Mesenchymal stem cell (in vitro differentiated cells and primary cell): ENCODE data around the gene KLHL29.
A peak's percentile ranks its signal among the peaks of the same experiment; 100 is the strongest.

Source experiments
- DNase-seq: peaks from one replicate; pipeline ENCODE4 v3.0.0-alpha.2; 2013
- H2AFZ ChIP-seq: one replicate; pipeline ENCODE4 v1.6.1; 2013; ENCODE audit warnings: low read depth, mild to moderate bottlenecking, control low read depth, inconsistent platforms, low read length, moderate library complexity
- H2AK5ac ChIP-seq: 2 replicates; pipeline ENCODE4 v1.6.1; 2013; ENCODE audit warnings: low read length, moderate library complexity, mild to moderate bottlenecking, inconsistent platforms; ENCODE audit not compliant: severe bottlenecking
- H2BK120ac ChIP-seq: one replicate; pipeline ENCODE4 v1.6.1; 2013; ENCODE audit warnings: low read depth, mild to moderate bottlenecking, inconsistent platforms, low read length, moderate library complexity
- H2BK12ac ChIP-seq, 2 experiments: one replicate each; pipeline ENCODE4 v1.6.1; 2013; ENCODE audit warnings: inconsistent platforms in 2 of 2, low read length in 2 of 2, mild to moderate bottlenecking in 2 of 2, moderate library complexity in 2 of 2, control low read depth in 1 of 2
- H2BK15ac ChIP-seq: one replicate; pipeline ENCODE4 v1.6.1; 2013; ENCODE audit warnings: mild to moderate bottlenecking, low read depth, inconsistent platforms; ENCODE audit not compliant: poor library complexity, severe bottlenecking
- H2BK5ac ChIP-seq: 2 replicates; pipeline ENCODE4 v1.6.1; 2013; ENCODE audit warnings: low read depth, mild to moderate bottlenecking, low read length, control low read depth, inconsistent platforms; ENCODE audit not compliant: poor library complexity, severe bottlenecking
- H3K14ac ChIP-seq, 2 experiments: one replicate each; pipeline ENCODE4 v1.6.1; 2013; ENCODE audit warnings: inconsistent platforms in 2 of 2, low read length in 2 of 2, control low read depth in 1 of 2, mild to moderate bottlenecking in 1 of 2, moderate library complexity in 1 of 2
- H3K18ac ChIP-seq, 2 experiments: one replicate each; pipeline ENCODE4 v1.6.1; 2013; ENCODE audit warnings: inconsistent platforms in 2 of 2, low read length in 2 of 2, control low read depth in 1 of 2, low read depth in 1 of 2, mild to moderate bottlenecking in 1 of 2
- H3K23ac ChIP-seq, 2 experiments: one replicate each; pipeline ENCODE4 v1.6.1; 2013; ENCODE audit warnings: inconsistent platforms in 2 of 2, low read length in 2 of 2, mild to moderate bottlenecking in 2 of 2, moderate library complexity in 2 of 2, control low read depth in 1 of 2
- H3K27ac ChIP-seq: 2 replicates; pipeline ENCODE4 v1.5.1; 2013; ENCODE audit warnings: mild to moderate bottlenecking, moderate library complexity, low read length, control low read depth, inconsistent platforms; ENCODE audit not compliant: poor library complexity, severe bottlenecking
- H3K27me3 ChIP-seq, 2 experiments: 2 replicates each; pipeline versions ENCODE4 v1.6.1 to v1.7.0; 2013; ENCODE audit warnings: low read length in 2 of 2, mild to moderate bottlenecking in 2 of 2, moderate library complexity in 2 of 2, control low read depth in 1 of 2, inconsistent platforms in 1 of 2; ENCODE audit not compliant: control insufficient read depth in 1 of 2, insufficient read depth in 1 of 2
- H3K36me3 ChIP-seq, 2 experiments: 2 replicates each; pipeline versions ENCODE4 v1.6.1 to v1.7.0; 2013; ENCODE audit warnings: low read length in 2 of 2, control low read depth in 1 of 2, inconsistent platforms in 1 of 2, low read depth in 1 of 2, mild to moderate bottlenecking in 1 of 2; ENCODE audit not compliant: insufficient read depth in 2 of 2, control insufficient read depth in 1 of 2
- H3K4ac ChIP-seq, 2 experiments: one replicate each; pipeline ENCODE4 v1.6.1; 2013; ENCODE audit warnings: inconsistent platforms in 2 of 2, low read length in 2 of 2, mild to moderate bottlenecking in 2 of 2, moderate library complexity in 2 of 2, control low read depth in 1 of 2, low read depth in 1 of 2
- H3K4me1 ChIP-seq: 2 replicates; pipeline ENCODE4 v1.6.1; 2013; ENCODE audit warnings: low read depth, low read length, control low read depth; ENCODE audit not compliant: control insufficient read depth, insufficient read depth
- H3K4me2 ChIP-seq: 2 replicates; pipeline ENCODE4 v1.6.1; 2013; ENCODE audit warnings: low read length, mild to moderate bottlenecking, inconsistent platforms; ENCODE audit not compliant: poor library complexity, severe bottlenecking
- H3K4me3 ChIP-seq, 2 experiments: 2 replicates each; pipeline versions ENCODE4 v1.5.1 to v1.7.0; 2013; ENCODE audit warnings: low read length in 2 of 2, mild to moderate bottlenecking in 2 of 2, control low read depth in 1 of 2, low read depth in 1 of 2; ENCODE audit not compliant: insufficient read depth in 1 of 2
- H3K79me1 ChIP-seq: replicated peaks from 2 replicates; pipeline ENCODE4 v1.6.1; 2013; ENCODE audit warnings: mild to moderate bottlenecking, control low read depth, low read length, inconsistent platforms; ENCODE audit not compliant: poor library complexity, severe bottlenecking
- H3K9ac ChIP-seq: 2 replicates; pipeline ENCODE4 v1.7.0; 2013; ENCODE audit warnings: mild to moderate bottlenecking, low read length, moderate library complexity
- H3K9me3 ChIP-seq: 2 replicates; pipeline ENCODE4 v1.7.0; 2013; ENCODE audit warnings: mild to moderate bottlenecking, low read length; ENCODE audit not compliant: control insufficient read depth
- H4K8ac ChIP-seq: one replicate; pipeline ENCODE4 v1.6.1; 2013; ENCODE audit warnings: inconsistent platforms, mild to moderate bottlenecking, low read length, moderate library complexity
- H4K91ac ChIP-seq: one replicate; pipeline ENCODE4 v1.6.1; 2013; ENCODE audit warnings: mild to moderate bottlenecking, low read length, inconsistent platforms
- WGBS: methylation state at CpG from one replicate; pipeline ENCODE4 v1.1.7; 2013; ENCODE audit warnings: mixed read lengths; 5-methylcytosine and 5-hydroxymethylcytosine counted together

KLHL29 gene

GRCh38 chr2:23376972-23377371 lies 8.0 kb upstream of the KLHL29 start:
- no peak overlapping the region for H3K4me3 ChIP-seq
- H2AK5ac ChIP-seq = no peak overlapping the region
- H3K27ac ChIP-seq = no peak overlapping the region
- H3K4ac ChIP-seq = no peak overlapping the region
- no peak overlapping the region for H4K91ac ChIP-seq
- no peaks in the 10 kb centered on the region for H3K36me3 ChIP-seq
- no peak overlapping the region for H4K8ac ChIP-seq
- no peak overlapping the region for H3K4me2 ChIP-seq
- no peak overlapping the region for H3K23ac ChIP-seq
- WGBS = 86% methylated on average over 8 of the region's 8 CpGs
- H2BK15ac ChIP-seq = no peak overlapping the region
- peak; percentile 34 for DNase-seq
- H3K4me1 ChIP-seq = peaks cover 6% of the 10 kb centered on the region
- H3K14ac ChIP-seq = no peak overlapping the region
- peaks cover 0 to 5% of the 10 kb centered on the region in 2 experiments for H3K27me3 ChIP-seq
- H3K18ac ChIP-seq = no peak overlapping the region
- no peak overlapping the region for H2BK120ac ChIP-seq
- H2BK5ac ChIP-seq = no peak overlapping the region
- H3K9me3 ChIP-seq = no peaks in the 10 kb centered on the region
- H3K79me1 ChIP-seq = no peaks in the 10 kb centered on the region
- no peak overlapping the region for H2AFZ ChIP-seq
- no peak overlapping the region for H2BK12ac ChIP-seq
- H3K9ac ChIP-seq = no peak overlapping the region

- Histone ChIP-seq H3K4me2 (no peak overlapping the region), H4K91ac (no peak overlapping the region), H2BK5ac (no peak overlapping the region), H3K79me1 (no peaks in the 10 kb centered on the region), H3K27me3 (peaks cover 0 to 4% of the 10 kb centered on the region in 2 experiments), H3K23ac (no peak overlapping the region), H4K8ac (no peak overlapping the region), H2BK15ac (no peak overlapping the region), H2AK5ac (no peak overlapping the region), H3K9ac (no peak overlapping the region), H3K27ac (no peak overlapping the region), H3K4ac (no peak overlapping the region), H3K4me1 (peaks cover 6% of the 10 kb centered on the region), H3K18ac (no peak overlapping the region), H3K9me3 (no peaks in the 10 kb centered on the region), H2AFZ (no peak overlapping the region), H3K14ac (no peak overlapping the region), H3K36me3 (no peaks in the 10 kb centered on the region), H2BK120ac (no peak overlapping the region), H3K4me3 (no peak overlapping the region), H2BK12ac (no peak overlapping the region)
- no peak for DNase-seq
- WGBS = 66% methylated on average over 3 of the region's 4 CpGs
Observed at GRCh38 chr2:23377771-23378170, 7.2 kb upstream of the KLHL29 start.

- H4K8ac ChIP-seq = no peak overlapping the region
- no peak overlapping the region for H3K9ac ChIP-seq
- no peak overlapping the region for H3K4ac ChIP-seq
- H2BK120ac ChIP-seq = no peak overlapping the region
- H3K18ac ChIP-seq = no peak overlapping the region
- no peak overlapping the region for H2BK15ac ChIP-seq
- no peak overlapping the region for H3K23ac ChIP-seq
- H2BK12ac ChIP-seq = no peak overlapping the region
- H3K36me3 ChIP-seq = no peaks in the 10 kb centered on the region
- H3K9me3 ChIP-seq = no peaks in the 10 kb centered on the region
- peaks cover 0 to 3% of the 10 kb centered on the region in 2 experiments for H3K27me3 ChIP-seq
- no peak overlapping the region for H2AFZ ChIP-seq
- H2BK5ac ChIP-seq = no peak overlapping the region
- no peak overlapping the region for H4K91ac ChIP-seq
- peaks cover 5% of the 10 kb centered on the region for H3K4me1 ChIP-seq
- no peak for DNase-seq
- no peaks in the 10 kb centered on the region for H3K79me1 ChIP-seq
- H3K14ac ChIP-seq = no peak overlapping the region
- no peak overlapping the region for H2AK5ac ChIP-seq
- H3K4me2 ChIP-seq = no peak overlapping the region
- 100% methylated on average over 2 of the region's 2 CpGs for WGBS
- no peak overlapping the region for H3K4me3 ChIP-seq
- no peak overlapping the region for H3K27ac ChIP-seq
Observed at GRCh38 chr2:23378496-23378895, 6.5 kb upstream of the KLHL29 start.

- Histone ChIP-seq H3K4me3 (no peak overlapping the region), H2BK5ac (no peak overlapping the region), H2BK12ac (no peak overlapping the region), H3K9ac (no peak overlapping the region), H3K4me2 (no peak overlapping the region), H3K18ac (no peak overlapping the region), H4K8ac (no peak overlapping the region), H3K14ac (no peak overlapping the region), H3K27me3 (peaks cover 0 to 3% of the 10 kb centered on the region in 2 experiments), H3K9me3 (no peaks in the 10 kb centered on the region), H2AK5ac (no peak overlapping the region), H2AFZ (no peak overlapping the region), H2BK120ac (no peak overlapping the region), H3K27ac (no peak overlapping the region), H3K4me1 (peaks cover 5% of the 10 kb centered on the region), H3K36me3 (no peaks in the 10 kb centered on the region), H4K91ac (no peak overlapping the region), H2BK15ac (no peak overlapping the region), H3K79me1 (no peaks in the 10 kb centered on the region), H3K23ac (no peak overlapping the region), H3K4ac (no peak overlapping the region)
- 90% methylated on average over 4 of the region's 7 CpGs for WGBS
- DNase-seq = no peak
Observed at GRCh38 chr2:23379220-23379695, 5.7 kb upstream of the KLHL29 start.
